ENCODE results near the gene PRRX2.

The PRRX2 gene

DNA sequence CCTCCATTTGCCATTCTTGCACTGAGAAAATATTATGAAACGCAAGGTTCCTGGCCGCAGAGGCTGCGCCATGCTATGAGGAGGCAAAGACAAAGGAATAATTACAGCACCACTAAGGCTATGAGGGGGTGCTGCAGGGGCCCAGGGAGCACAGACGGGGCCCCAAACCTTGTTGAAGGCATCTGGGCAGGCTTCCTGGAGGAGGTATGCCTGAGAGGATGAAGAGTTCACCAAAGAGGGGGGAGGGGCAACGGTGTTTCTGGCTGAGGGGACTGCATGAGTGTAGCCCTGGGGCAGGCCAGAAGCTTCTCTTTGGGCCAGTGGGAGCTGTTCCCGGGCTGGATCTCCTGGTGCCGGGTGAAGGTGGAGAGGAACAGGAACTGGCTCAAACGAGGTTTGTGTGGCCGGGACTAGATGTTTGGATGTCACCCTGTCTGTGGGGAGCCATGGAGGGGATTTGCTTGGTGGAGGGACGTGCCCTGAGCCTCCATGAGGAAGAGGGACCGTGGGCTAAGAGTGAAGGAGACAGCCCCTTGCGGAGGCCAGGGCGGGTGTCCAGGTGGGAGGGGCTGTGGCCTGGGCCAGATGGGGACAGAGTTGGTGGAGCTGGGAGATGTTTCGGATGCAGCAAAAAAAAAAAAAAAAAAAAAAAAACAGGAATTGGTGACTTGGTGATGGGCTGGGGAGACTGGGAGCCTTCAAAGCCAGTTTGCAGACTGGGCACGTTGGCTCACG is 59.2 kb downstream of the PRRX2 start:
- no peaks in the 10 kb centered on the region for H3K27me3 ChIP-seq (ENCODE audit: control insufficient read depth, low read length)
- H3K9me2 ChIP-seq (replicated peaks; ENCODE audit: control insufficient read depth, low read length): no peaks in the 10 kb centered on the region
- no peak overlapping the region for H3K27ac ChIP-seq (ENCODE audit: low read depth, low read length)
- no peaks in the 10 kb centered on the region for H3K9me3 ChIP-seq (ENCODE audit: control insufficient read depth, insufficient read depth, low read length)
- no peaks in the 10 kb centered on the region for H4K20me1 ChIP-seq (ENCODE audit: control insufficient read depth, insufficient read depth, low read depth, low read length)
- no peaks in the 10 kb centered on the region for H3K79me2 ChIP-seq (ENCODE audit: control insufficient read depth, low read length)
- no peak overlapping the region for H3K4me3 ChIP-seq (ENCODE audit: low read length)
- H3K4me2 ChIP-seq (ENCODE audit: low read length): no peak overlapping the region
- H3K4me1 ChIP-seq (ENCODE audit: control insufficient read depth, low read length): no peaks in the 10 kb centered on the region
- no peaks in the 10 kb centered on the region for H3K36me3 ChIP-seq (ENCODE audit: control insufficient read depth, low read length)
- H3F3A ChIP-seq (ENCODE audit: control insufficient read depth, insufficient read depth): no peaks in the 10 kb centered on the region
- TF ChIP-seq EZH2phosphoT487 (IDR thresholded peaks at IDR 0.05; ENCODE audit: borderline replicate concordance, low read length): no peak
- TF ChIP-seq, protein P1, sequence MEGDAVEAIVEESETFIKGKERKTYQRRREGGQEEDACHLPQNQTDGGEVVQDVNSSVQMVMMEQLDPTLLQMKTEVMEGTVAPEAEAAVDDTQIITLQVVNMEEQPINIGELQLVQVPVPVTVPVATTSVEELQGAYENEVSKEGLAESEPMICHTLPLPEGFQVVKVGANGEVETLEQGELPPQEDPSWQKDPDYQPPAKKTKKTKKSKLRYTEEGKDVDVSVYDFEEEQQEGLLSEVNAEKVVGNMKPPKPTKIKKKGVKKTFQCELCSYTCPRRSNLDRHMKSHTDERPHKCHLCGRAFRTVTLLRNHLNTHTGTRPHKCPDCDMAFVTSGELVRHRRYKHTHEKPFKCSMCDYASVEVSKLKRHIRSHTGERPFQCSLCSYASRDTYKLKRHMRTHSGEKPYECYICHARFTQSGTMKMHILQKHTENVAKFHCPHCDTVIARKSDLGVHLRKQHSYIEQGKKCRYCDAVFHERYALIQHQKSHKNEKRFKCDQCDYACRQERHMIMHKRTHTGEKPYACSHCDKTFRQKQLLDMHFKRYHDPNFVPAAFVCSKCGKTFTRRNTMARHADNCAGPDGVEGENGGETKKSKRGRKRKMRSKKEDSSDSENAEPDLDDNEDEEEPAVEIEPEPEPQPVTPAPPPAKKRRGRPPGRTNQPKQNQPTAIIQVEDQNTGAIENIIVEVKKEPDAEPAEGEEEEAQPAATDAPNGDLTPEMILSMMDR (IDR thresholded peaks at IDR 0.05; ENCODE audit: low read depth, low read length, poor library complexity, severe bottlenecking): no peak

DNA sequence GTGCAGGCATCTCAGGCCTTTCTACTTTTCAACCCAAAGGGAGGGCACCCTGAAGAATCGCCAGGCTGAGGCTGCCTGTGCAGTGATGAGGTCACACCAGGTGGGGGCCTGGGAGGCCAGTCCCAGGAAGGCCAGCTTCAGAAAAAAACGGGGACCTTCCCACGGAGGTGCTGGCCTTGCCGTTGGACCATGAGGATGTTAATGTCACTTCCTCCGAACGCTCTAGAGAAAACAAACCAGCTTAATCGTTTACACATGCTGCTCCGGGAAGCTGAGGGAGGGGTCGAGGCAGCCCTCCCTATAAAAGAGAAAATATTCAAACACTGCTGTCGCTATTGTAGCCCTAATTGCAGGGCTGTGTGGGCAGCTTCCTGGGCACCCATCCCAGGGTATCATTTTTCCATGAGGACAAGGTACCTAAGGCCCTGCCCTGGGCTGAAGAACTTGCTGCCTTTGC is 60.4 kb downstream of the PRRX2 start:
- Histone ChIP-seq H3K36me3 (ENCODE audit: control insufficient read depth, low read length) (no peaks in the 10 kb centered on the region), H3K27ac (ENCODE audit: low read depth, low read length) (no peak overlapping the region), H3K9me2 (replicated peaks; ENCODE audit: control insufficient read depth, low read length) (no peaks in the 10 kb centered on the region), H3K4me3 (ENCODE audit: low read length) (no peak overlapping the region), H3K4me1 (ENCODE audit: control insufficient read depth, low read length) (no peaks in the 10 kb centered on the region), H4K20me1 (ENCODE audit: control insufficient read depth, insufficient read depth, low read depth, low read length) (no peaks in the 10 kb centered on the region), H3K27me3 (ENCODE audit: control insufficient read depth, low read length) (no peaks in the 10 kb centered on the region), H3K9me3 (ENCODE audit: control insufficient read depth, insufficient read depth, low read length) (no peaks in the 10 kb centered on the region), H3K4me2 (ENCODE audit: low read length) (no peak overlapping the region), H3F3A (ENCODE audit: control insufficient read depth, insufficient read depth) (no peaks in the 10 kb centered on the region), H3K79me2 (ENCODE audit: control insufficient read depth, low read length) (no peaks in the 10 kb centered on the region)
- TF ChIP-seq, protein P1 (IDR thresholded peaks at IDR 0.05; ENCODE audit: low read depth, low read length, poor library complexity, severe bottlenecking): no peak
- TF ChIP-seq EZH2phosphoT487 (IDR thresholded peaks at IDR 0.05; ENCODE audit: borderline replicate concordance, low read length): no peak

DNA sequence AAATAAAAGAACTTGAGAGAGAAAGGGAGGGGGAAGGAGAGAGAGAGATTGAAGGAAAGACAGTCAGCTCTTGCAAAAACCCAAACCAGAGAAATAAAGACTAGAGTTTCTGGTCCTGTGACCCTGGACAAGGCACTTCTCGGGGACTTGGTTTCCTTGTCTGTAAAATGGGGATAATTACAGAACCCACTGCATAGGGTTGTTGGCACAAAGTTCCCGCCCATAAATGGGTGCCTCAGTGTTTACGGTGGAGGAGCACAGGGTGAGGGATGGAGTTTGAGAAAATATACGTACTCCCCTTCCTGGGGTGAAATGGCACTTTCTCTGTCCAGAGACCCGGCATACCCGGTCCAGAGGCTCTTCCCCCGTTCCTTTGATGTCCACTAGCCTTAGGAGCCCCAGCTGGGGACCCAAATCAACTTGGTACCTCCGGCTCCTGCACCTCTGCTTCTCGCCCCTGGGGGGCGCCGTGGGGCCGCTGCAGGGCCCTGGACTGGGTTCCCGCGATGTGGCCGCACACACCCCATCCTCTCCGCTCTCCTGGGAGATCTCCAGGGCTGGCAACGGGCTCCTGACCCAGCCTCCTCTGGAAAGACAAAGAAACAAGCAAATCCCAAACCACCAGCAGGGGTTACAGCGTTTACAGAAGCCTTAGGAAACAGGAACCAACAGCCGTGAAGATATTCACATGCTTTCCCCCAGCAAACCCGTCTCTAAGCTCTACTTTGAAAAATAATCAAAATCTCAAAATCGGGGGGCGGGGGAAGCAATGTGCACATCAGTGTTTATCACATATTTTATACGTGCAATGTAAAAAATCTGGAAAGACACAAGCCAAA is 61.1 kb downstream of the PRRX2 start:
- no peaks in the 10 kb centered on the region for H3K79me2 ChIP-seq (ENCODE audit: control insufficient read depth, low read length)
- H4K20me1 ChIP-seq (ENCODE audit: control insufficient read depth, insufficient read depth, low read depth, low read length): no peaks in the 10 kb centered on the region
- H3K9me3 ChIP-seq (ENCODE audit: control insufficient read depth, insufficient read depth, low read length): no peaks in the 10 kb centered on the region
- no peak overlapping the region for H3K27ac ChIP-seq (ENCODE audit: low read depth, low read length)
- H3F3A ChIP-seq (ENCODE audit: control insufficient read depth, insufficient read depth): no peaks in the 10 kb centered on the region
- H3K9me2 ChIP-seq (replicated peaks; ENCODE audit: control insufficient read depth, low read length): no peaks in the 10 kb centered on the region
- no peaks in the 10 kb centered on the region for H3K36me3 ChIP-seq (ENCODE audit: control insufficient read depth, low read length)
- TF ChIP-seq EZH2phosphoT487 (IDR thresholded peaks at IDR 0.05; ENCODE audit: borderline replicate concordance, low read length): no peak
- TF ChIP-seq, protein P1 (IDR thresholded peaks at IDR 0.05; ENCODE audit: low read depth, low read length, poor library complexity, severe bottlenecking): peak; percentile 94
- H3K4me3 ChIP-seq (ENCODE audit: low read length): no peak overlapping the region
- 0 out of 2 replicates have a peak, but pooled peaks cover 2% of the 10 kb centered on the region for H3K27me3 ChIP-seq (ENCODE audit: control insufficient read depth, low read length)
- H3K4me1 ChIP-seq (ENCODE audit: control insufficient read depth, low read length): no peaks in the 10 kb centered on the region
- no peak overlapping the region for H3K4me2 ChIP-seq (ENCODE audit: low read length)

Measured in DOHH2 (cell line).